OCI-LY7 (cell line): ENCODE measurements around the gene TWIST2. TPM values are rescaled to one million over a fixed set of nuclear protein-coding genes. Genes with fewer than 3 reads are reported as not detected.

Source experiments
- BruUV-seq: library from RNA; stranded (reverse); fragments of 400-500 nt; replicated peaks from 2 replicates; lab custom pipeline; 2021; lab: Mats Ljungman, UMichigan
- CTCF ChIA-PET: fragments of 300-600 bp; sonication (Branson Sonifier 250); formaldehyde crosslinking; loops from one replicate; lab custom pipeline; 2022; ENCODE audit warnings: antibody characterized with exemption; ENCODE audit not compliant: unreplicated experiment; lab: Charles Lee
- POLR2A ChIA-PET: fragments of 300-600 bp; sonication (Branson Sonifier 250); formaldehyde crosslinking; loops from one replicate; lab custom pipeline; 2022; ENCODE audit warnings: antibody characterized with exemption; lab: Charles Lee
- DNase-seq: peaks from one replicate; pipeline ENCODE4 v3.0.0-alpha.2; 2015; ENCODE audit warnings: low spot score
- H2AFZ ChIP-seq: fragments of 200-600 bp; sonication (generic), shearing (Covaris generic); 2 replicates; pipeline ENCODE4 v1.6.1; 2014; ENCODE audit warnings: mild to moderate bottlenecking, antibody characterized with exemption, low read length, moderate library complexity
- H3K27ac ChIP-seq: fragments of 200-600 bp; sonication (generic); 2 replicates; pipeline ENCODE4 v1.5.1; 2014; ENCODE audit warnings: mixed run types, low read depth, mild to moderate bottlenecking, moderate library complexity, low read length, inconsistent platforms; ENCODE audit not compliant: poor library complexity, severe bottlenecking
- H3K36me3 ChIP-seq: fragments of 200-600 bp; sonication (generic); 2 replicates; pipeline ENCODE4 v1.6.1; 2014; ENCODE audit warnings: mild to moderate bottlenecking, antibody characterized with exemption, low read length, moderate library complexity, mixed read lengths; ENCODE audit not compliant: insufficient read depth
- H3K4me1 ChIP-seq: fragments of 200-600 bp; sonication (generic); 2 replicates; pipeline ENCODE4 v1.5.1; 2014; ENCODE audit warnings: mild to moderate bottlenecking, low read length; ENCODE audit not compliant: insufficient read depth, poor library complexity, severe bottlenecking
- H3K4me2 ChIP-seq: fragments of 200-600 bp; sonication (generic); 2 replicates; pipeline ENCODE4 v1.6.1; 2014; ENCODE audit warnings: mild to moderate bottlenecking, low read length
- H3K4me3 ChIP-seq: fragments of 200-600 bp; sonication (generic); 2 replicates; pipeline ENCODE4 v1.5.1; 2014; ENCODE audit warnings: mild to moderate bottlenecking, low read depth, low read length; ENCODE audit not compliant: poor library complexity, severe bottlenecking
- H3K79me2 ChIP-seq: fragments of 200-600 bp; sonication (generic); 2 replicates; pipeline ENCODE4 v1.6.1; 2016; ENCODE audit warnings: low read depth, mild to moderate bottlenecking, low read length, moderate library complexity, mixed read lengths; ENCODE audit not compliant: insufficient read depth
- H3K9me2 ChIP-seq: fragments of 200-600 bp; sonication (generic); 2 replicates; pipeline ENCODE4 v1.6.1; 2016; ENCODE audit warnings: mild to moderate bottlenecking, low read length, mixed read lengths; ENCODE audit not compliant: insufficient read depth
- H3K9me3 ChIP-seq: fragments of 200-600 bp; sonication (generic); 2 replicates; pipeline ENCODE4 v1.6.1; 2014; ENCODE audit warnings: mild to moderate bottlenecking, mixed run types, low read length, mixed read lengths
- H4K20me1 ChIP-seq: fragments of 200-600 bp; sonication (generic); 2 replicates; pipeline ENCODE4 v1.6.1; 2014; ENCODE audit warnings: mild to moderate bottlenecking, antibody characterized with exemption, low read length, moderate library complexity, mixed read lengths; ENCODE audit not compliant: insufficient read depth
- EZH2phosphoT487 ChIP-seq: fragments of 200-600 bp; sonication (generic); IDR thresholded peaks from 2 replicates; pipeline ENCODE4 v1.6.1; 2018; ENCODE audit warnings: low read depth, borderline replicate concordance, mild to moderate bottlenecking, mixed run types, antibody characterized with exemption, low read length, moderate library complexity, mixed read lengths
- intact Hi-C: fragments of 100-400 bp; cut with micrococcal nuclease; formaldehyde crosslinking; loops from one replicate; pipeline ENCODE4 v1.10.0; 2022; ENCODE audit not compliant: unreplicated experiment
- total RNA-seq, 2 experiments: library from RNA; depleted of rRNA in 1 of 2; stranded (reverse); fragments of >200 nt in 1 of 2; shearing (Covaris generic) in 1 of 2; gene quantifications; 2 replicates each; pipeline ENCODE4 v1.2.3, GENCODE V29; 2014 to 2022
- TF ChIP-seq, protein P1 (sequence below): fragments of 200-600 bp; sonication (generic); conservative IDR thresholded peaks from 2 replicates; pipeline ENCODE4 v1.5.1; 2014; ENCODE audit warnings: mild to moderate bottlenecking, antibody characterized with exemption, low read length, moderate library complexity, mixed read lengths

The TWIST2 gene
- total RNA-seq, 2 experiments from 2014 or later, result not detected

- intact Hi-C loops, result no loop called here
- Histone ChIP-seq H3K27ac (no peak overlapping the region), H3K4me3 (no peak overlapping the region), H2AFZ (no peak overlapping the region), H3K4me2 (no peak overlapping the region), H3K9me2 (no peaks in the 10 kb centered on the region), H3K9me3 (no peaks in the 10 kb centered on the region), H4K20me1 (no peaks in the 10 kb centered on the region), H3K79me2 (no peaks in the 10 kb centered on the region), H3K36me3 (no peaks in the 10 kb centered on the region), H3K4me1 (peaks cover 5% of the 10 kb centered on the region)
- BruUV-seq, result no TSS peak
- no peak for TF ChIP-seq EZH2phosphoT487
- TF ChIP-seq, protein P1, sequence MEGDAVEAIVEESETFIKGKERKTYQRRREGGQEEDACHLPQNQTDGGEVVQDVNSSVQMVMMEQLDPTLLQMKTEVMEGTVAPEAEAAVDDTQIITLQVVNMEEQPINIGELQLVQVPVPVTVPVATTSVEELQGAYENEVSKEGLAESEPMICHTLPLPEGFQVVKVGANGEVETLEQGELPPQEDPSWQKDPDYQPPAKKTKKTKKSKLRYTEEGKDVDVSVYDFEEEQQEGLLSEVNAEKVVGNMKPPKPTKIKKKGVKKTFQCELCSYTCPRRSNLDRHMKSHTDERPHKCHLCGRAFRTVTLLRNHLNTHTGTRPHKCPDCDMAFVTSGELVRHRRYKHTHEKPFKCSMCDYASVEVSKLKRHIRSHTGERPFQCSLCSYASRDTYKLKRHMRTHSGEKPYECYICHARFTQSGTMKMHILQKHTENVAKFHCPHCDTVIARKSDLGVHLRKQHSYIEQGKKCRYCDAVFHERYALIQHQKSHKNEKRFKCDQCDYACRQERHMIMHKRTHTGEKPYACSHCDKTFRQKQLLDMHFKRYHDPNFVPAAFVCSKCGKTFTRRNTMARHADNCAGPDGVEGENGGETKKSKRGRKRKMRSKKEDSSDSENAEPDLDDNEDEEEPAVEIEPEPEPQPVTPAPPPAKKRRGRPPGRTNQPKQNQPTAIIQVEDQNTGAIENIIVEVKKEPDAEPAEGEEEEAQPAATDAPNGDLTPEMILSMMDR, result no peak
- POLR2A ChIA-PET, result interaction anchor here (0.6 kb wide), 1 partner anchor 16 kb away, joined by 3 read pairs; no protein-coding TSS in a partner anchor
- DNase-seq, result no peak
- CTCF ChIA-PET, result no interaction called here
Observed at GRCh38 chr2:238949710-238950345, 101.9 kb downstream of the TWIST2 start.

- no peak overlapping the region for H3K27ac ChIP-seq
- H2AFZ ChIP-seq, result no peak overlapping the region
- no peak overlapping the region for H3K4me3 ChIP-seq
- no peaks in the 10 kb centered on the region for H3K9me3 ChIP-seq
- peaks cover 5% of the 10 kb centered on the region for H3K4me1 ChIP-seq
- H3K4me2 ChIP-seq, result no peak overlapping the region
- no peaks in the 10 kb centered on the region for H3K9me2 ChIP-seq
- CTCF ChIA-PET, result no interaction called here
- TF ChIP-seq EZH2phosphoT487, result no peak
- TF ChIP-seq, protein P1, result no peak
- H3K36me3 ChIP-seq, result no peaks in the 10 kb centered on the region
- intact Hi-C loops, result no loop called here
- no peaks in the 10 kb centered on the region for H3K79me2 ChIP-seq
- H4K20me1 ChIP-seq, result no peaks in the 10 kb centered on the region
- no TSS peak for BruUV-seq
- POLR2A ChIA-PET, result no interaction called here
- no peak for DNase-seq
Observed at GRCh38 chr2:238950551-238950950, 102.7 kb downstream of the TWIST2 start.

DNA sequence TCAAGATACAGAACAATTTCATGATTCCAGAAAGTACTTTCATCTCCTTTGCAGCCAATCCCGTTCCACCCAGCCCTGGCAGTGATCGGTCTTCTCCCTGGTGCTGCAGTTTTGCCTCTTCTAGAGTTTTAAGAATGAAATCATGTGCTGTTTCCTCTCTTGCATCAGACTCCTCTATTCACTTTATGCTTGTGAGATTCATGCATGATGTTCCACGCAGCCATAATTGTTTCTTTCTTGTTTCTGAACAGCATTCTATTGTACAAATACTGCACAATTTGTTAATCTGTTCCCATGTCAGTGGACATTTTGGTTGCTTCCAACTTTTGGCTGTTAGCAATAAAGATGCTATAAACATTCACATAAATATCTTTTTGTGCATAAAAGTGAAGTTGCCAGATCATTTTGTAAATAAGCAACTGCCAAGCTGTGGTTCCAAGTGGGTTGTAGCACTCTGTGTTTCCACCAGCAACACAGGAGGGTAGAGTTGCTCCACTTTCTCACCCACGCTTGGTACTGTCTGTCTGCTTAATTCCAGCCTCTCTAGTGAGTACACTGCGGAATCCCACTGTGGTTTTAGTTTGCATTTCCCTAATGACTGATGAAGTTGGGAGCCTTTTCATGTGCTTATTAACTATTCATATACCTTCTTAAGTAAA, 104.5 kb downstream of the TWIST2 start:
- TF ChIP-seq EZH2phosphoT487, result no peak
- TF ChIP-seq, protein P1, result no peak
- no peak overlapping the region for H3K4me2 ChIP-seq
- POLR2A ChIA-PET, result no interaction called here

More for the DNA sequence above, 104.5 kb downstream of the TWIST2 start:
- intact Hi-C loops, result no loop called here
- H3K9me2 ChIP-seq, result no peaks in the 10 kb centered on the region
- CTCF ChIA-PET, result no interaction called here
- no peaks in the 10 kb centered on the region for H4K20me1 ChIP-seq
- DNase-seq, result no peak
- BruUV-seq, result no TSS peak
- no peak overlapping the region for H3K27ac ChIP-seq
- no peaks in the 10 kb centered on the region for H3K79me2 ChIP-seq
- H3K36me3 ChIP-seq, result no peaks in the 10 kb centered on the region
- H3K4me3 ChIP-seq, result no peak overlapping the region
- H2AFZ ChIP-seq, result no peak overlapping the region
- H3K9me3 ChIP-seq, result no peaks in the 10 kb centered on the region
- peaks cover 5% of the 10 kb centered on the region for H3K4me1 ChIP-seq
